Peyer's patch (tissue), 4 donors: ENCODE measurements around the gene ANO2.

ENCODE experiments used
- POLR2A ChIP-seq, 2 donors: fragments of 450-650 bp; IDR thresholded peaks; one replicate each; pipeline ENCODE4 v1.5.1; 2017; ENCODE audit warnings: antibody characterized with exemption in 2 of 2, mild to moderate bottlenecking in 2 of 2, moderate library complexity in 2 of 2
- TF ChIP-seq, protein P1 (sequence below), 6 experiments: fragments of 450-650 bp in 4 of 6; fragments of 200-600 bp in 2 of 6; sonication (generic) in 1 of 6; IDR thresholded peaks; one replicate each; pipeline ENCODE4 v1.5.1; 2017 to 2019; ENCODE audit warnings: antibody characterized with exemption in 6 of 6, mild to moderate bottlenecking in 3 of 6, moderate library complexity in 1 of 6

DNA sequence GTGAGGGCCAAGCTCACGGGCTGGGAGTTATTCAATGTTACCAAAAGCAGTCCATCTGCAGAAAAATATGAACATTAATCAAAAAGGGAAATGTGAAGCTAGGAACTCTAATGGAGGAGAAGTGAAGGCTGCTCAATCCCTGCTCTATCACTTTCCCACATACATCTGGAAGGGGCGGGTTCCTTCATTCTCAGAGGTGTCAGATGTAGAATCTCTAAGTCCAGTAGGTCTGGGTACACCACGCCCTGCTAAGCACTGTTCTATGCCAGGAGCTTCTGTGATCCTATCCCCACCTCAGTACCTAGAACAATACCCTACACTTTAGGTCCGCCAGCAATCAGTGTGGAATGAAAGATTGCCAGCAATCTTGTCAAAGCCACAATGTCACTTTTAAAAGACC is 37.0 kb upstream of the ANO2 start:
- TF ChIP-seq, protein P1, sequence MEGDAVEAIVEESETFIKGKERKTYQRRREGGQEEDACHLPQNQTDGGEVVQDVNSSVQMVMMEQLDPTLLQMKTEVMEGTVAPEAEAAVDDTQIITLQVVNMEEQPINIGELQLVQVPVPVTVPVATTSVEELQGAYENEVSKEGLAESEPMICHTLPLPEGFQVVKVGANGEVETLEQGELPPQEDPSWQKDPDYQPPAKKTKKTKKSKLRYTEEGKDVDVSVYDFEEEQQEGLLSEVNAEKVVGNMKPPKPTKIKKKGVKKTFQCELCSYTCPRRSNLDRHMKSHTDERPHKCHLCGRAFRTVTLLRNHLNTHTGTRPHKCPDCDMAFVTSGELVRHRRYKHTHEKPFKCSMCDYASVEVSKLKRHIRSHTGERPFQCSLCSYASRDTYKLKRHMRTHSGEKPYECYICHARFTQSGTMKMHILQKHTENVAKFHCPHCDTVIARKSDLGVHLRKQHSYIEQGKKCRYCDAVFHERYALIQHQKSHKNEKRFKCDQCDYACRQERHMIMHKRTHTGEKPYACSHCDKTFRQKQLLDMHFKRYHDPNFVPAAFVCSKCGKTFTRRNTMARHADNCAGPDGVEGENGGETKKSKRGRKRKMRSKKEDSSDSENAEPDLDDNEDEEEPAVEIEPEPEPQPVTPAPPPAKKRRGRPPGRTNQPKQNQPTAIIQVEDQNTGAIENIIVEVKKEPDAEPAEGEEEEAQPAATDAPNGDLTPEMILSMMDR (IDR thresholded peaks at IDR 0.05), result no peak
- no peak for TF ChIP-seq POLR2A (IDR thresholded peaks at IDR 0.05)
